HG02763 (cell line): ENCODE results near the gene SMTN.
"Not testable (repeated sequence)": the region's sequence is repeated elsewhere in the genome, so short reads cannot be mapped to it uniquely, and the experiment has no call there.

ENCODE experiments used
- ATAC-seq: cut with Tn5 transposase; IDR thresholded peaks from one replicate; pipeline ENCODE4 v1.9.1; 2021; ENCODE audit warnings: mild to moderate bottlenecking, moderate library complexity; ENCODE audit not compliant: unreplicated experiment

Gene SMTN

DNA sequence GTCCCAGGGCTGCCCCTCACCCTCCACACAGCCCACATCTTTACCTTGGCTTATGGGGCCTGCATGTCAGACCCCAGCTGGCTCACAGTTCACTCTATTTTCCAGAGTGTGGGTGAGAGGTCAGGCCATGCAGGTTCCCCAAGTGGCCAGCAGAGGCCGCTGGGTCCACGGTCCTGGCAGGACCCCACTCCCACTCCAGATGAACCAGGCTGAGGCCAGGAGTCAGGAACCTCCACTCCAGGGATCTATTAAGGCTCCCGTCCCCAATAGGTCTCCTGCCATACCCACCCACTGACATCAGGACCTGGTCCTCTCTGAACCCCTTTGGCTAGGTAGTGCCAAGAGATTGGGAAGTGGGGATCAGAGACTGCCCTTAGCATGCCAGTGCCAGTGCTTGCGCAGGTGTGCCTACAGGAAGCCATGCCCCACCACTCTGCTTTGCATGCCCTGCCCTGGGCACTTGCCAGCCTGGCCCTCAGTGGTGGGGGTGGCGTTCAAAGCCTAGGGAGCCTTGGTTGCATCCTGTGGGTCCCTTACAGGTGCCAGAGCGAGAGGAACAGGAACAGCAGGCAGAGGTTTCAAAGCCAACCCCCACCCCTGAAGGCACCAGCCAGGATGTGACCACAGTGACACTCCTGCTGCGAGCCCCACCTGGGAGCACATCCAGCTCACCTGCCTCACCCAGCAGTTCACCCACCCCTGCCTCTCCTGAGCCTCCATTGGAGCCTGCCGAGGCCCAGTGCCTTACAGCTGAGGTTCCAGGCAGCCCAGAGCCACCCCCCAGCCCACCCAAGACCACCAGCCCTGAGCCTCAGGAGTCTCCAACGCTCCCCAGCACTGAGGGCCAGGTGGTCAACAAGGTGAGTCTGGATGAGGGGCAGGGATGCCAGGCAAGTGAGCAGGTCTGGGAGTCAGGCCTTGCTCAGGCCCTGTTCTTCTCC lies 8.3 kb downstream of the SMTN start:
- ATAC-seq: no peak

DNA sequence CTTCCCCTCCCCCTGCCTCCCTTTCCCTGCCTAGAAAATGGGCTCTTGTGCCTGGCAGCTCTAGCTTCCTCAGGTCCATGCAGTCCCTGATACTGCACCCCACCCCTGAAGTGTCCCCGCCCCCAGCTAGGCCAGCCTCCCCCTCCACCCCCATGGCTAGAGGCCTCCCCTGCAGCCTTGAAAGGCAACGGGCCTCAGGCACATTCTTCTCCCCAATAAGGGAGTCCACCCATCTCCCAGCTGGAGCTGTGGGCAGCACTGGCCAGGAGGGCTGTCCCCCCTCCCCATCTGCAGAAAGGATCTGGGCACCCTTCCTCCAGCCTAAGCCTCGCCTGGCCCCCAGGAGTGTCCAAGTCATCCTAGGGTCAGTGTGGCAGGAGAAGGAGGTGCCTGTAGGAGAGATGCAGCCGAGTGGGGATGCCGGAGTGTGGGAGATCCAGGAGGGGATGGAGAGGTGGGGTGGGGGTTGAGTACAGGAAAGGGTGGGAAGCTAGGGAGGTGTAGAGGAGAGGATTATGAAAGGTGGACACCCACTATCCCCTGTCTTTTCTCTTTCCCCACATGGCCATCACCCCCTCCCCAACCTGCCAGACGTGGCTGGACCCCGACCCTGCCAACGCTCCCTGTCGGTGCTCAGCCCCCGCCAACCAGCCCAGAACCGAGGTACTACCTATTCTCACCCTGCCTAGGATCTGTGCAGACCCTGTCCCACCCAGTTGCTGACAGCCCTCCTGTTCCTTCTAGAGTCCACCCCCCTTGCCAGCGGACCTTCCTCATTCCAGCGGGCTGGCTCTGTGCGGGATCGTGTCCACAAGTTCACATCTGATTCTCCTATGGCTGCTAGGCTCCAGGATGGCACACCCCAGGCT lies 9.3 kb downstream of the SMTN start:
- ATAC-seq: no peak

DNA sequence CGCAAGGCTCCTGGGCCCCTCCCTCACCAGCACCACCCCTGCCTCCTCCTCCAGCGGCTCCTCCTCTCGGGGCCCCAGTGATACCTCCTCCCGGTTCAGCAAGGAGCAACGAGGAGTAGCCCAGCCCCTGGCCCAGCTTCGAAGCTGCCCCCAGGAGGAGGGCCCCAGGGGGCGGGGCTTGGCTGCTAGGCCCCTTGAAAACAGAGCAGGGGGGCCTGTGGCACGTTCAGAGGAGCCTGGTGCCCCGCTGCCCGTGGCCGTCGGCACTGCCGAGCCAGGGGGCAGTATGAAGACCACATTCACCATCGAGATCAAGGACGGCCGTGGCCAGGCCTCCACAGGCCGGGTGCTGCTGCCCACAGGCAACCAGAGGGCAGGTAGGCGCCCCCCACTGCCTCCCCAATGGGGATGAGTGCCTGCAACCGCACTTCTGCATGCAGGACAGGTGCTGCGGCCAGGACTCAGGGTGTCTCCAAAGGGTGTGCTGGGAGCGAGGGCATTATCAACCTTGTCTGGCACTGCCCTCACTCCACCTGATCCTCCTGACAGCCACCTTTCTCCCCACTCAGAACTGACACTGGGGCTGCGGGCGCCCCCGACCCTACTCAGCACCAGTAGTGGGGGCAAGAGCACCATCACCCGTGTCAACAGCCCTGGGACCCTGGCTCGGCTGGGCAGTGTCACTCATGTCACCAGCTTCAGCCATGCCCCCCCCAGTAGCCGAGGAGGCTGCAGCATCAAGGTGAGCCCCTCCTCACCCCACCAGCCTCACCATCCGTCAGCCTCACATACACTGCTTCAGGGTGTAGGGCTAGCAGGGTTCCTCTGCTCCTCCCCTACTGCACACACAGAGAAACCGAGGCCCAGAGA lies 10.2 kb downstream of the SMTN start:
- ATAC-seq: no peak

DNA sequence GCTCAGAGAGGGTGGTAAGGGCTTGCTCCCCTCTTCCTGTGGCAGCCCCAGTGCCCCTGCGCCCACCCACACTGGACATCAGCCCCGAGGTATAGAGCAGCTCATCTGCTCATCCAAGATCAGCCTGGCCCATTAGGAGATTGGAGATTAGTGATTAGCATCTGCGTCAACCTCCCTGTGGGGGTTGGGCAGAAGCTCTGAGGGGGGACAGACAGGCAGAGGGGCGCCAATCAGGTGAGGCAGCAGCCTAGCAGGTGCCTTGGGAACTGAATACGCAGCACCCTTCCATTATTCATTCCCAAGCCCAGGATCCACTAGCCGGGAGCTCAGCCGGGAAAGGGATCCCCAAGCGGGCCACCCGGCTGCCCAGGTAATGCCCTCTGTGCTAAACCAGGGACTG lies 11.0 kb downstream of the SMTN start:
- ATAC-seq: no peak

DNA sequence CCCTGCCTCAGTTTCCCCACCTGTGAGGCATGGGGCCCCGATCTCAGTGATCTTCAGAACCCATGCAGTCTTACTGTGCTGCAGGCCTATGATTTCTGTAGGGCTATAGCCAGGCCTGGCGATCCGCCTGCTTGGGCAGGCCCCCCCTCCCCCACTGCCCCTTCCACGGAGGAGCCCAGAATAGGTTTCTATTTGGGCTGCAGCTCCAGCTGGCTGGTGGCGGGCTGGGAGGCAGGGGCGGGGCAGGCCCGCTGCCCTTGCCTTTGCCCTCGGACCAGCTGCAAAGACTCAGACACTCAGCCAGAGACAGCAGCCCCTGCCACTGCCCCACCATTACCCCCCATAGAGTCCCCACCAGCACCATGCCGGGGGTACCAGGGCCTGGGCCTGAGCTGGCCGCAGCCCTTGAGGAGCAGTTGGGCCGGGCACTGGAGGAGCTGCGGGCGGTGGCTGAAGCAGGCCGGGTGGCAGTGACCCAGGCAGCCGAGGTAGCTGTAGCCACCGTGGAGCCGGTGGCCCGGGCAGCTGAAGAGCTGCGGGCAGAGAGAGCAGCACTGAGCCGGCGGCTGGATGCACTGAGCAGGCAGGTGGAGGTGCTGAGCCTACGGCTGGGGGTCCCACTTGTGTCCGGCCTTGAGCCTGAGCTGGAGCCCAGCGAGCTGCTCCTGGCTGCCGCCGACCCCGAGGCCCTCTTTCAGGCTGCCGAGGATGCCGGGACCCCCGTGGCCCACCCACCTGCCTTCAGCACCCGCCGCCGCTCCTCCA lies 12.2 kb downstream of the SMTN start:
- ATAC-seq: no peak

DNA sequence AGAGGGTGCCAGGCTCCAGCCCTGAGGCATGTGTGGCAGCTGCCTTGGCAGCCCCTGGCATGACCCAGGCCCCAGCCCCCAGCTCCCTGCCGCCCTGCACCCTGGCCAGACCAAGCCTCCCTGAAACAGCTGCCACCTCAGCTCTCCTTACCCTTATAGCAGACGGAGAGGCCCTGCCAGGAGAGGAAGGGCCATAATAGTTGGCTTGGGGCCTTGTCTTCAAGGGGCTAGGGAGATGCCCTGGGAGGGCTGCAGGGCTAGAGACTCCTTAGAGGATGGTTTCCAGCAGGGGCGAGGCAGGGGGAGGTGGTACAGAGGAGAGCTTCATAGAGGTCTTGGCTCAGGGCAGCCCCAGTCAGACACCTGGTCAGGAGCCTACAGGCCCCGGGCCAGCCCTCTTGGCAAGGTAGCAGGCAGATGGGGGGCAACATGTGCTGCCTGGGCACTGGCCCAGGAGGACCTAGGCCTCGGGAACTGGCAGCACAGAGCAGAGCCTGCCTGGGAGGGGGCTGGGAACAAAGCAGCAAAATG lies 13.0 kb downstream of the SMTN start:
- no peak for ATAC-seq

DNA sequence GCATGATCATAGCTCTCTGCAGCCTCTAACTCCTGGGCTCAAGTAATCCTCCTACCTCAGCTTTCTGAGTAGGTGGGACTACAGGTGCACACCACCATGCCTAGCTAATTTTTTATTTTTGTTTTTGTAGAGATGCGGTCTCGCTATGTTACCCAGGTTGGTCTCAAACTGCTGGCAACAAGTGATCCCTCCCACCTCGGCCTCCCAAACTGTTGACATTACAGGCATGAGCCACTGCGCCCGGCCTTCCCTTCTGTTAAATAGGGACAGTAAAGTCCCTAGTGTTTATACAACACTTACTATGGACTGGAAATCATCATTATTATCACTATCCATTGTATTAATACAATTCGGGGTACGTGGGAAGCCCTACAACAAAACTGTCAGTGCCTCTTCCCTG lies 13.6 kb downstream of the SMTN start:
- ATAC-seq: no peak

DNA sequence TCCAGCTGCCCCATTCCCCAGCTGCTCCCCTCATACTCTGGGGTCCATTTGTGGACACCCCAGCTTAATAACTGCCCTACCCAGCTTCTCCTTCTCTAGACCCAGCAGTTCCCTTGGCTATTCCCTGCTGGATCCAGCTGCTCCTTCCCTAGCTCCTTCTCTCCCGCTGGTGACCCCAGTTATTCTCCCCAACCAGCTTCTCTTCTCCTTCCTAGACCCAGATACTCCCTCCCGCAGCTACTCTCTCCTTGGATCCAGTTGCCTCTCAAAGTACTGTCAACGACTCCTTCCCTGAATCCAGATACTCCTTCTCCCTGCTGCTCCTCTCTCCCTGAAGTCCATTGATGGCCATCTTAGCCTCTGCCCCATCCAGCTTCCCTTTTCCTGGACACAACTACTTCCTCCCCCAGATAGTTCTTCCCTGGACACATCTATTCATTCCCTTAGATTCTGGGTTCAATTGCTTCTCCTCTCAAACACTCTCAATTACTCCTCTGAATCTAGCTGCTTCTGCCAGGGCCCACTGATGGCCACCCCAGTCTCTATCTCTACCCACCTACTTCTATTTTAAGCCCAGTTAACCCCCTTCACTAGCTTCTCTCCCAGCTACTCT lies 14.6 kb downstream of the SMTN start:
- no peak for ATAC-seq

DNA sequence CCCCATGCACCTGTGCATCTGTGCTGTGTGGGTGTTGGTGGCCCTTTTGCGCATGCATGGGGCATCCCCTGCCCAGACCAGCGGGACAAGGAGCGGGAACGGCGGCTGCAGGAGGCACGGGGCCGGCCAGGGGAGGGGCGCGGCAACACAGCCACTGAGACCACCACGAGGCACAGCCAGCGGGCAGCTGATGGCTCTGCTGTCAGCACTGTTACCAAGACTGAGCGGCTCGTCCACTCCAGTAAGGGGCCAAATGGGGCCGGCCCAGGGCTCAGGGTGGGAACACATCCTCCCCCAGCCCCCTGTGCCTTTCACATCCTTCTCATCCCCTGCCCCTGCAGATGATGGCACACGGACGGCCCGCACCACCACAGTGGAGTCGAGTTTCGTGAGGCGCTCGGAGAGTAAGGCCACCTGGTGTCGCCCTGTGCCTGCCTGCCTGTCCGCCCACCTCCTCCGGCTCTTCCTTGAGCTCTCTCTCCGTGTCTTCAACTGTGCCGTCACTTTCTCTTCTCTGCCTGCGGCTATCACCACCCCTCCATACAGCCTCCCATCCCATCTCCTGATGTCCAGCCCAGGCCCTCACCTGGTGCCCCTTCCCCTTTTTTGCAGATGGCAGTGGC lies 15.7 kb downstream of the SMTN start:
- no peak for ATAC-seq

DNA sequence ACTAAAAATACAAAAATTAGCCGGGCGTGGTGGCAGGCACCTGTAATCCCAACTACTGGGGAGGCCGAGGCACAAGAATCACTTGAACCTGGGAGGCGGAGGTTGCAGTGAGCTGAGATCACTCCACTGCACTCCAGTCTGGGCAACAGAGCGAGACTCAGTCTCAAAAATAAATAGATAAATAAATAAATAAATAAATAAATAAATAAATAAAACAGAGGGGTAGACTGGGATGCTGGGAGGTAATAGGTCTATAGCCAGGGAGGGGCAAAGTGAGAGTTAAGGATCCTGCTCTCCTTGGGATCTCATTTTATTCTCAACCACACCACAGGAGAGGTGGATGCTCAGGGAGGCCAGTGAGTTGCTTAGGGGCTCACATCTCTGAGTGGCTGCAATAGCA lies 16.4 kb downstream of the SMTN start:
- not testable (repeated sequence) for ATAC-seq

DNA sequence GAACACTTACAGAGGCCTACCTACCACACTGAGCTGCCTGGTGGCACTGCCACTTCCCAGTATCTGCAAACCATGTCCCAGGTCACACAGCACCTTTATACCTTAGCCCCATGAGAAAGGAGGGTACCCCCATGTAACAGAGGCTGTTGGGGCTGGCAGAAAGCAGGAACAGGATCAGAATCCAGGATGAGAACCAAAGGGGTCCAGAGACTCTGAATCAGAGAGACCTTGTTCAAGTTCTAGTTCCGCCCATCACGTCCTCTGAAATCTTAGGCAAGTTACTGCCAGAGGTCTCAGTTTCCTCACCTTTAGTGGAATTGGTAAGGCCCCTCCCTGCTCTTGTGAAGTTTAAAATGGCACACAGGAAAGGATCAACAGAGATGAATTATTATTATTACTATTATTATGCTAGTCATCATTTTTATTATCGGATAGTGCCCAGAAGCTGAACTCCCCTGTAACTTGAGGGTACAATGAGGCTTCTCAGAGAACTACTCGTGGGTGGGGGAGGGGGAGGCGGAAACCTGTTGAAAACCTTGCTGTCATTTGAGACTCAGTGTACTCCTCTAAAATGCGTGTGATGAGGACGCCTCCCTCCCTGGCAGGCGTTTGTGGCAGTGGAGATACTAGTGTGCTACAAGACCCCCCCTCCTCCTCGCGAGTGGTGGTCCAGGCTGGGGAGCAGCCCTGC lies 17.0 kb downstream of the SMTN start:
- ATAC-seq: no peak

DNA sequence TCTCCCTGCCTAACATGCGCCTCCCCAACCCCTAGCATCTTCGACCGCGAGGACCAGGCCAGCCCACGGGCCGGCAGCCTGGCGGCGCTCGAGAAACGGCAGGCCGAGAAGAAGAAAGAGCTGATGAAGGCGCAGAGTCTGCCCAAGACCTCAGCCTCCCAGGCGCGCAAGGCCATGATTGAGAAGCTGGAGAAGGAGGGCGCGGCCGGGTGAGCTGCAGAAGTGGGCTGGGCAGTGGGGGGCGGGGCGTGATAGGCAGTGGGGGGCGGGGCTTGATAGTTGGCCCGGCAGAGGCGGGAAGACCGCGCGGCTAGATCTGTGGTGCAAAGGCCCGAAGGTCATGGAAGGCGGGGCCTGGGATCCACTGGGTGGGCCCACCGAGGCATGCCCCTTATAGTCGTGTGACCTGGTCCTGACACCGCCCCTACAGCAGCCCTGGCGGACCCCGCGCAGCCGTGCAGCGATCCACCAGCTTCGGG lies 17.6 kb downstream of the SMTN start:
- ATAC-seq: no peak

DNA sequence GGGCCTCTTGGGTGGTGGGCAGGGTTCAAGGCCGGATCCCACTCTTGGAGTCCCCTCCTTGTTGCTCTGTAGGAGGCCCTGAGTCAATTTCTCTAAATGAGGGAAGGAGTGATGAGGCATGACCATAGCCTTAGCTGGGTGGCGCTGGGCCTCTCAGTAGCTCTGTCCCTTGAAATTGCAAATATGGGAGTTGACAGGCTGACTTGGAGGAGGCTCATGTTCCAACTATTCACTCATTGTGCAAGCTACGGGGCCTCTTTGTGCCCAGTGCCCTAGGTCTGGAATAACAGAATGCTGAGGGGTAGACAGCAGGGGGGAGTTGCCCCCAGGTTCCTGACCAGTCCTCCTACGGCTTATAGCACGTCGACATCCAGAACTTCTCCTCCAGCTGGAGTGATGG lies 18.3 kb downstream of the SMTN start:
- ATAC-seq: no peak

DNA sequence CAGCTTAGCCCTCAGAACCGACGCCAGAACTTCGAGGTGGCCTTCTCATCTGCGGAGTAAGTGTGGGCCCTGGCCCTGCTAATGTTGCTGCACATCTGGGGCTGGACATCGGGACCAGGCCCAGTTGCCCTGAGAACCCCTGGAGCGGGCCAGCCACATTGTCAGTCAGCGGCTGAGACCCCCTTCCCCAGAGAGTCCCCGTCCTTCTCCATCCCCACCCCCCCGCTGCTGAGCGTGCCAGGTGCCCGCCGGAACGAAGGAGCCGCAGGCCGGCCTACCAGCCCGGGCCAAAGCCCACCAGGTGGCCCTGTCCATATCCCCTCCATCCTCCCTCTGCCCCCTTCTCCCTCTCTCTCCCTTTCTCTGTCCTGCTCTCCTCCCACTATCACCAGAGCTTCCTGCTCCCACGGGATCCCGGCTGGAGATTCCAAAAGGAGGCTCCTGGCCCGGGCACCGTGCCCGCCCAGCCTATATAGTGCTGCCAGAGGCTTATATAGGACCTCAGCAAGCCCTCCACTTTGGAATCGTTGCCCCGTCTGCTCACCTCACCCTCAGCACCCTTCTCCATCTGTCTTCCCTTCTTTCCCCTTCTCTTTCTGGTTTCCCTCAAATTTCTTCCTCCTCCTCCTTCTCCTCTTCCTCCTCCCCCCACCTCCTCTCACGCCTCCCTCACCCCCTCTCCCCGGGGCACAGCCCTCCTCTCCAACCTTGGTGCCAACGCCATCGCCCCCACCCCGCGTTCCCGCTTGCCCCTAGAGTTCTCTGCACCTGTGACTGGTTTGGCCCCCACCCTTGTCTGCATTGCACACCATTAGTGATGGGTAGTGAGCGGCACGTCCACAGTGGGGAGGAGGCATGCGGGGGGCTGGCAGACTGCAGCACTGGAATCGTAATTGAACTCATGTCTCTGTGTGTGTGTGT lies 19.0 kb downstream of the SMTN start:
- no peak for ATAC-seq

DNA sequence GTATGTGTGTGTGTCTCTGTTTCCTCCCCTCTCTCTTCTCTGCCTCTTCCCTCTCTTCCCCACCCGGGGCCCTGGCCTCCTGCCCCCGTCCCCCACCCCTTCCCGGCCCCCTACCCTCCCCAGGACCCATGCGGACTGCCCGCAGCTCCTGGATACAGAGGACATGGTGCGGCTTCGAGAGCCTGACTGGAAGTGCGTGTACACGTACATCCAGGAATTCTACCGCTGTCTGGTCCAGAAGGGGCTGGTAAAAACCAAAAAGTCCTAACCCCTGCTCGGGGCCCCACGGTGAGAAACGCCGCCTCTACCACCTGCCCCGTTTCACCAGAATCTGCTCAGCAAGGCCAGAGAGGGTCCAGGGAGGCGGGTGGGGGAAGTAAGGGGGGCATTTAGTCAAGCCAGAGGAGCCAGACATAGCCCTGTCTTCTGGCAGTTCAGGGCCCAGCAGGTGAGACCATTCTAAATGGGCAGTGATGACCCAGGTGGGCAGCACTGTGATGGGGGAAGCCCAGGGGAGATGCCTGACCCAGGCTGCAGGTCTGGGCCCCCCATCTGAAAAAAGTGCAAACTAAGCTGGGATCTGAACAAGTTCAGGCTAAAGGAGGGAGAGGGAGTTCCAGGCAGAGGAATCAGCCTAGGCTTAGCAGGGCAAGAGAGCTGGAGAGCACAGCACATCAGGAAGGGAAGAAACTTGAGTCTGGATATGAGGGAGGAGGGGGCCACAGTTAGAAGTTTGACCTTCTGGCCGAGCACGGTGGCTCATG lies 19.8 kb downstream of the SMTN start:
- no peak for ATAC-seq

DNA sequence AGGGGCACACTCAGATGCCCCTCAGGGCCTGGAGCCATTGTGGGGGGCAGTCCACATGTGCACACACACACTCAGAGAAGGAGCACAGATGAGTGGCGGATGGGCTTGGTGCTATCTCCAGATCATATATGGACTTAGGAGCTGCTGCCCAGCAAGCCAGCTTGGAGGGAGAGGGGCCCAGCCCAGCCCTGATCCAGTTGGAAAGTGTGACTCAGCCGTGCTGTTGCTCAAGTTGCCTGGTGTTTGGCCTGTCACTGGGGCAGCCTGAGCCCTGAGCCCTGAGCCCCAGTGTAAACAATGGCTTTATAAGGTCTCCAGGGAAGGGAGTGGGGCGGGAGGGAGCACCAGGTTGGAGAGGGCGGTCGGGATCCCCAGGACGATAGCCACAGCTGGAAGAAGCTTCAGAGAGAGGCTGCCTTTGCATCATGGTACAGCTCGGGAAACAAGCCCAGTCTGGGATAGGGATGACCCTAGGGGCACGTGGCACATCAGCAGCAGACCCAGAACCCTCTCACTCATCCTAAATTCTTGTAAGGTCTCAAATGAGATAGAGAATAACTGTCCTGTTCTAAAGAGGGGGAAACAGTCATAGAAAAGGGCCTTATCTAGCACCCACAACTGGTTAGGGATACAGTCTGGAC lies 21.4 kb downstream of the SMTN start:
- no peak for ATAC-seq
